GM12874 (cell line): ENCODE data around the gene UBE2Z.
A peak's percentile ranks its signal among the peaks of the same experiment; 100 is the strongest.

Source experiments
- CTCF ChIP-seq: IDR thresholded peaks from 2 replicates; pipeline ENCODE4 v1.5.1; 2011; ENCODE audit warnings: low read depth, mild to moderate bottlenecking, control low read depth, low read length, moderate library complexity; ENCODE audit not compliant: insufficient read depth

Gene UBE2Z

DNA sequence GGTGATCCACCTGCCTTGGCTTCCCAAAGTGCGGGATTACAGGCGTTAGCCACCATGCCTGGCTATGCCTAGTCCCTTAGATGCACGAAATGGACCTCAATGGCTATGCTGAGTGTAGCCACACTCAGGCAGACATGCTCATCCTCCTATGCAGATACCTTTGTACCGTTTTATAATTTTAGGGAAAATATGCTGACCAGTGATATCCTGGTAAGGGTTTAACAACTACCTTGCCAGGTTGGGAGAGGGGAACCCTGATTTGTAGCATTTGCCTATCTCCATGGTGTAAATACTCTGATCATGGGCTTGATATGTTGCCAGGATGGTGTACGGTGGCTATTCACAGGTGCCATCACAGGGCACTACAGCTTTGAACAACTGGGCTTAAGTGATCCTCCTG is 43.4 kb downstream of the UBE2Z start:
- no peak for TF ChIP-seq CTCF

DNA sequence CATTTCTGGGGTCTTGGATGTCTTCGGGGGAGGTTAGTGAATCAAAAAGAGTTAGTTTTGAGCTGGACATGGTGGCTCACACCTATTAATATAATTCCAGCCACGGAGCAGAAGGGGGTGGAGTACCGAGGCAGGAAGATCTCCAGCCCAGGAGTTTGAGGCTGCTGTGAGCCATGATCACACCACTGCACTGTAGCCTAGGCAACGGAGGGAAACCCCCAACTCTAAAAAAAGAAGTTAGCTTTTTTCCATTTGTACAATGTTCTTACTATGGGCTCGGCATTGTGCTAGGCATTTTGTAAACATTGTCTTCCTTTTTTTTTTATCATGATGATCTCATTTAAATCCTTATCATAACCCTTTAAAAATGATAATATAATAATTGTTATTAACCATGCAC is 44.7 kb downstream of the UBE2Z start:
- no peak for TF ChIP-seq CTCF

- TF ChIP-seq CTCF: peak; percentile 30; the same call in 1 of the 2 replicates
Measured at GRCh38 chr17:48954300-48954755, 46.1 kb downstream of the UBE2Z start.

DNA sequence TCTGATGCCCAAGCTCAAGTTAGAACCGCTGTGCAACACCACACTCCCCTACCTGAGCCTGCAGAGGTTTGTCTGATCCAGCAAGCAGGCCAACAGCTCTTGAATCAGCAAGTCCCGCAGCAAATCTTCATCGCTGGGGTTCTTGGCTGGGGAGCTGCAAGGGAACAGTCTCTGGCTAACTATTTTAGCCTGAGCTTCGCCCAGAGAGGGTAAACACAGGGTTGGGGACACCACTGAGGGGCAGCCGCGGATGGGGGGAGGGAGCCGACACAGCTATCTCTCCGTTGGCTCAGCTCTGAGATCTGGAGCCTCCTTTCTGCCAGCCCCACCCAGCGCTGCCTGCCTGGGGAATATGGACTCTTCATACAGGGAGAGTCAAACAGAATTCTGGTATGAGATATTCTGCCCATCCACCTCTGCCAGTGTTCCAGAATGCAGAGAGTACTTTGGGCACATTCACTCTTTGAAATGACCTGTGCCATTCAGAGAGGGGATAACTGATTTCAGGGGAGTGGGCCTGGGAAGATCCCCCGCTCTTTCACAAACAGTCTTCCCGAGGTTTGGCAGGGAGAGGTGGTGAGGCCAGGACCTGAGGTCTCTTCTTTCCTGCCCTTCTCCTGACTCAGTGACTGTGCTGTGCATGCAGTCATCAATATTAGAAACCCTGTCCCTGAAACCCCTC is 52.8 kb downstream of the UBE2Z start:
- TF ChIP-seq CTCF: no peak

DNA sequence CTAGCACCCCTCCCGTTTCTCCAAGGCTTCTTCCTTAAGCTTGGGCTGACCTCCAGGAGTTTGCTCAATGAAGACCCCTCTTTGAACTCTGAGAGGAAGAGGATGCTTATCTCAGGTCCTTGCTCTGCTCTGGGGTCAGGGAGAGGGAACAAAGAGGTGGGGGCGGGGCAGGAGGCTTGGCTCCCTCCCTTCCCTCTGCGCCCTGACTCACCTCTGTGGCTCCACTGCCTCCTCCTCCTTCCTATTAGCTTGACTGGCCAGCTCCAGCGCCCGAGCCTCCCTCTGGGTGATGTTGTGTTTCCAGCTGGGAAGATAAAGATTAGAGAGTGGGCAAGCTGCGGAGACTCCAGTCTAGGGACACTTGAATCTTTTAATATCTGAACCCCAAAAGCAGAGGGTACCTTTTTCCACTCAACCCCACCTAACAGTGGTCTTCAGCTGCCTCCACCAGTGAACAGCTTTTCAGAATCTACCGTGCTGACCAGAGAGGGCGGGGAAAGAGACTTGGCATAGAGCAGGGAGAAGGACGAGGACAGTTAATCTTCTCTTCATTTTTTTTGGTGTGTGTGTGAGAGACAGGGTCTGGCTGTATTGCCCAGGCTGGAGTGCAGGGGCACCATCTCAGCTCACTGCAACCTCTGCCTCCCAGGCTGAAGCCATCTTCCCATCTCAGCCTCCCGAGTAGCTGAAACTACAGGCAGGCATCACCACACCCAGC is 53.5 kb downstream of the UBE2Z start:
- no peak for TF ChIP-seq CTCF

GRCh38 chr17:48970224-48970623 is 62.0 kb downstream of the UBE2Z start:
- TF ChIP-seq CTCF: no peak

DNA sequence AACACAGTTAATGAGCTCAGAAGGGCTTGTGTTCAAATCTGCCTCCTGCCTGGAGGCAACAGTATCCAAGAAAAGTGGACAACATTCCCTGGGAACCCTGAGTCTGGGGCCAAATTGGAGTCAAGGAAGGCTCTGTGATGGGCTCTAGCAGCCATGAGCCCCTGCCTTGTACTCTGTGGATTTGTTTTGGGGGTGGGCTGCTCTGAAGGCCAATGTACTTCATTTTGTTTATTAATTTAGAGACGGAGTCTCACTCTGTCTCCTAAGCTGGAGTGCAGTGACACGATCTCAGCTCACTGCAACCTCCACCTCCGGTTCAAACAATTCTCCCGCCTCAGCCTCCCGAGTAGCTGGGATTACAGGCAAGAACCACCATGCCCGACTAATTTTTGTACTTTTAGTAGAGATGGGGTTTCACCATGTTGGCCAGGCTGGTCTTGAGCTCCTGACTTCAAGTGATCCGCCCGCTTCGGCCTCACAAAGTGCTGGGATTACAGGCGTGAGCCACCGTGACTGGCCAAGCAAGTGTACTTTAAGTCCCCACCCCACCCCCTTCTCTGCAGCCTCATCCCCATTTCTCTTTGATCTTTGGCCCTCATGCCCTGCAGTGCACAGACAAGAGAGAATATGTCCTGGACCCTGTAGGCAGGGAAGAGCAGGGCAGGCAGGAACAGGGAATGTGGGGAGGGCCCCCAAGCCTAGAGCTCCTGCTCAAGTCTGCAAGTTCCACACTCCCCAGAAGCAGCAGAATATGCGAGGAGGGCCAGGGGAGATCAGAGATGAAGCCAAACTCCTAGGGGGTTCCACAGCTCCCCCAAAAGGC is 62.9 kb downstream of the UBE2Z start:
- no peak for TF ChIP-seq CTCF
